Panc1 (cell line): Measurements from ENCODE around the gene EEF1A2. TPM values are rescaled to one million over a fixed set of nuclear protein-coding genes. Genes with fewer than 3 reads are reported as not detected.

ENCODE experiments used
- ATAC-seq: fragments of 200-7000 bp; cut with Tn5 transposase; 2 replicates; pipeline ENCODE4 v1.9.1; 2020; ENCODE audit warnings: mild to moderate bottlenecking, moderate library complexity
- BruUV-seq: library from RNA; stranded (reverse); fragments of 400-500 nt; replicated peaks from 2 replicates; lab custom pipeline; 2021; lab: Mats Ljungman, UMichigan
- CTCF ChIA-PET: fragments of 300-600 bp; sonication (Branson Sonifier 250); formaldehyde crosslinking; loops from one replicate; lab custom pipeline; 2022; ENCODE audit warnings: antibody characterized with exemption; lab: Charles Lee
- POLR2A ChIA-PET: fragments of 300-600 bp; sonication (Branson Sonifier 250); formaldehyde crosslinking; loops from one replicate; lab custom pipeline; 2022; ENCODE audit warnings: antibody characterized with exemption; lab: Charles Lee
- DNase-seq: peaks from one replicate; pipeline ENCODE4 v3.0.0-alpha.2; 2010; ENCODE audit warnings: low read depth, low spot score
- H3K27ac ChIP-seq: 2 replicates; pipeline ENCODE4 v1.5.1; 2011; ENCODE audit warnings: mild to moderate bottlenecking, low read length, inconsistent platforms
- H3K27me3 ChIP-seq: fragments of 200-500 bp; sonication (Bioruptor generic); 2 replicates; pipeline ENCODE4 v1.6.0; 2014; ENCODE audit warnings: low read length, inconsistent platforms; ENCODE audit not compliant: control insufficient read depth, insufficient read depth
- H3K36me3 ChIP-seq: fragments of 200-500 bp; sonication (Bioruptor generic); 2 replicates; pipeline ENCODE4 v1.5.1; 2014; ENCODE audit warnings: inconsistent platforms, mild to moderate bottlenecking, low read length, moderate library complexity; ENCODE audit not compliant: control insufficient read depth, insufficient read depth
- H3K4me1 ChIP-seq: 2 replicates; pipeline ENCODE4 v1.5.1; 2011; ENCODE audit warnings: inconsistent platforms, mild to moderate bottlenecking, low read length, moderate library complexity; ENCODE audit not compliant: control insufficient read depth, insufficient read depth
- H3K4me3 ChIP-seq, 2 experiments: 2 replicates each; pipeline ENCODE4 v1.5.1; 2011 to 2012; ENCODE audit warnings: low read depth in 2 of 2, low read length in 2 of 2, mild to moderate bottlenecking in 2 of 2, inconsistent platforms in 1 of 2, moderate library complexity in 1 of 2
- H3K9me3 ChIP-seq: fragments of 200-500 bp; sonication (Bioruptor generic); 2 replicates; pipeline ENCODE4 v1.5.1; 2014; ENCODE audit warnings: low read depth, mild to moderate bottlenecking, inconsistent platforms, low read length, moderate library complexity; ENCODE audit not compliant: control insufficient read depth, insufficient read depth
- CTCF ChIP-seq: fragments of 450-650 bp; IDR thresholded peaks from 2 replicates; pipeline ENCODE4 v1.5.1; 2017; ENCODE audit warnings: mild to moderate bottlenecking
- POLR2AphosphoS5 ChIP-seq: IDR thresholded peaks from 2 replicates; pipeline ENCODE4 v1.6.1; 2012; ENCODE audit warnings: mild to moderate bottlenecking, low read depth, low read length, moderate library complexity
- SIN3A ChIP-seq: IDR thresholded peaks from 2 replicates; pipeline ENCODE4 v1.6.1; 2012; ENCODE audit warnings: low read depth, mild to moderate bottlenecking, low read length, moderate library complexity, borderline replicate concordance; ENCODE audit not compliant: insufficient read depth
- TCF7L2 ChIP-seq: IDR thresholded peaks from 2 replicates; pipeline ENCODE4 v1.6.1; 2011; ENCODE audit warnings: mild to moderate bottlenecking, low read depth, low read length, inconsistent platforms
- in situ Hi-C: cut with HindIII; loops from 2 replicates; pipeline ENCODE4 v1.10.0; 2016; ENCODE audit warnings: low sequenced_read_pairs, low pct_unique_long_range_greater_than_20kb
- intact Hi-C: fragments of 100-400 bp; cut with micrococcal nuclease; formaldehyde crosslinking; loops from one replicate; pipeline ENCODE4 v1.10.0; 2022; ENCODE audit not compliant: unreplicated experiment
- total RNA-seq: library from RNA; stranded (reverse); gene quantifications from one replicate; pipeline ENCODE4 v1.2.1, GENCODE V29; 2021; ENCODE audit not compliant: unreplicated experiment
- TF ChIP-seq, protein P1 (sequence below), 2 experiments: IDR thresholded peaks; 2 replicates each; pipeline ENCODE4 v1.6.1; 2011 to 2012; ENCODE audit warnings: low read depth in 2 of 2, control low read depth in 1 of 2, low read length in 1 of 2, mild to moderate bottlenecking in 1 of 2, moderate library complexity in 1 of 2; ENCODE audit not compliant: insufficient read depth in 1 of 2

EEF1A2 gene
- total RNA-seq, 1 experiment from 2014 or later = 178 TPM

DNA sequence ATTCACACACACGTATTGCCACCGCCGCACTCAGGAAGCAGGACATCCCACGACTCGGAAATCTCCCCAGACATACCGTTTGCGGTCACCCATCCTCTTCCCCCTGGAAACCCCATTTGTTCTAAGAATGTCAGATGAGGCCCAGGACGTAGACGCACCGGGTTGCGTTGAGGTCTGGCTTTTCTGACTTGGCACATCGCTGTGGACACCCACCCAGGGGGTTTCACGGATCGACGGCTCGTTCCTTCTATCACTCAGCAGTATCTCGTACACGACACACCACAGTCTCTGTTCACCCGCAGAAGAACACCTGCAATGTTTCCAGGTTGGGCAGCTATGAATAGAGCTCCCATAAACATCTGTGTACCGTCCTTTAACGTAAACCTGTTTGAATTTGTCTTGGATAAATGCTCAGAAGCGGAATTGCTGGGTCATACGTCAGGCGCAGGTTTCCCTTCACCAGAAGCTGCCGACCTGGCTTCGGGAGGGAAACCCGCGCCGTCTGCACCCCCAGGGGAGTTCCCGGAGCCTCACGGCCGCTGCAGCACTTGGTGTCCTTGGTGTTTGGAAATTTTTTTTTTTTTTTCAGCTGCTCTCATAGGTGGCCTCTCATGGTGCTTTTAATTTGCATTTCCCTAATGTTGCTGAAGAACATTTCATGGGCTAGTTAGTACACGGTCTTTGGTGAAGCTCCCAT, 9.3 kb upstream of the EEF1A2 start:
- CTCF ChIA-PET = no interaction called here

GRCh38 chr20:63507083-63507743, 8.3 kb upstream of the EEF1A2 start:
- BruUV-seq = no TSS peak
- Histone ChIP-seq H3K36me3 (no peaks in the 10 kb centered on the region), H3K4me3 (no peak overlapping the region), H3K27me3 (no peaks in the 10 kb centered on the region), H3K4me1 (peaks cover under 1% of the 10 kb centered on the region; the same call in 1 of the 2 replicates), H3K27ac (no peak overlapping the region), H3K9me3 (no peaks in the 10 kb centered on the region)
- POLR2A ChIA-PET = no interaction called here
- CTCF ChIA-PET = no interaction called here
- DNase-seq (no peak), ATAC-seq (no peak)
- intact Hi-C loops = no loop called here
- TF ChIP-seq, protein P1, sequence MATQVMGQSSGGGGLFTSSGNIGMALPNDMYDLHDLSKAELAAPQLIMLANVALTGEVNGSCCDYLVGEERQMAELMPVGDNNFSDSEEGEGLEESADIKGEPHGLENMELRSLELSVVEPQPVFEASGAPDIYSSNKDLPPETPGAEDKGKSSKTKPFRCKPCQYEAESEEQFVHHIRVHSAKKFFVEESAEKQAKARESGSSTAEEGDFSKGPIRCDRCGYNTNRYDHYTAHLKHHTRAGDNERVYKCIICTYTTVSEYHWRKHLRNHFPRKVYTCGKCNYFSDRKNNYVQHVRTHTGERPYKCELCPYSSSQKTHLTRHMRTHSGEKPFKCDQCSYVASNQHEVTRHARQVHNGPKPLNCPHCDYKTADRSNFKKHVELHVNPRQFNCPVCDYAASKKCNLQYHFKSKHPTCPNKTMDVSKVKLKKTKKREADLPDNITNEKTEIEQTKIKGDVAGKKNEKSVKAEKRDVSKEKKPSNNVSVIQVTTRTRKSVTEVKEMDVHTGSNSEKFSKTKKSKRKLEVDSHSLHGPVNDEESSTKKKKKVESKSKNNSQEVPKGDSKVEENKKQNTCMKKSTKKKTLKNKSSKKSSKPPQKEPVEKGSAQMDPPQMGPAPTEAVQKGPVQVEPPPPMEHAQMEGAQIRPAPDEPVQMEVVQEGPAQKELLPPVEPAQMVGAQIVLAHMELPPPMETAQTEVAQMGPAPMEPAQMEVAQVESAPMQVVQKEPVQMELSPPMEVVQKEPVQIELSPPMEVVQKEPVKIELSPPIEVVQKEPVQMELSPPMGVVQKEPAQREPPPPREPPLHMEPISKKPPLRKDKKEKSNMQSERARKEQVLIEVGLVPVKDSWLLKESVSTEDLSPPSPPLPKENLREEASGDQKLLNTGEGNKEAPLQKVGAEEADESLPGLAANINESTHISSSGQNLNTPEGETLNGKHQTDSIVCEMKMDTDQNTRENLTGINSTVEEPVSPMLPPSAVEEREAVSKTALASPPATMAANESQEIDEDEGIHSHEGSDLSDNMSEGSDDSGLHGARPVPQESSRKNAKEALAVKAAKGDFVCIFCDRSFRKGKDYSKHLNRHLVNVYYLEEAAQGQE (IDR thresholded peaks at IDR 0.05; ENCODE audit: insufficient read depth in 1 of 2, low read depth in 2 of 2, low read length in 1 of 2) = no peak
- no peak for TF ChIP-seq SIN3A
- TF ChIP-seq TCF7L2 = no peak
- no peak for TF ChIP-seq CTCF
- no peak for TF ChIP-seq POLR2AphosphoS5
- in situ Hi-C loops = no loop called here

More for the DNA sequence above, 9.3 kb upstream of the EEF1A2 start:
- ATAC-seq (no peak), DNase-seq (no peak)
- intact Hi-C loops (no loop called here), in situ Hi-C loops (no loop called here)
- POLR2A ChIA-PET = interaction anchor here (0.6 kb wide), 1 partner anchor 472 kb away, joined by 4 read pairs; no protein-coding TSS in a partner anchor
- H3K27me3 ChIP-seq = no peaks in the 10 kb centered on the region
- TF ChIP-seq, protein P1 (IDR thresholded peaks at IDR 0.05; ENCODE audit: insufficient read depth in 1 of 2, low read depth in 2 of 2, low read length in 1 of 2) = no peak
- TF ChIP-seq CTCF (no peak), POLR2AphosphoS5 (no peak), TCF7L2 (no peak), SIN3A (no peak)
- no peak overlapping the region for H3K4me3 ChIP-seq
- H3K36me3 ChIP-seq = no peaks in the 10 kb centered on the region
- H3K27ac ChIP-seq = no peak overlapping the region
- BruUV-seq = no TSS peak
- no peaks in the 10 kb centered on the region for H3K9me3 ChIP-seq
- H3K4me1 ChIP-seq = no peaks in the 10 kb centered on the region
